AG04450 (cell line): ENCODE measurements around the gene ZNF492. TPM values are rescaled to one million over a fixed set of nuclear protein-coding genes. Genes with fewer than 3 reads are reported as not detected.

Source experiments
- CTCF ChIA-PET: fragments of 300-600, 350-600 bp; formaldehyde crosslinking; extraction: SDS; loops from one replicate; lab custom pipeline; 2022; ENCODE audit warnings: antibody characterized with exemption, inconsistent platforms; lab: Charles Lee
- POLR2A ChIA-PET: fragments of 350-600 bp; formaldehyde crosslinking; extraction: SDS; loops from one replicate; lab custom pipeline; 2021; ENCODE audit warnings: antibody characterized with exemption, inconsistent platforms; lab: Yijun Ruan, JAX
- DNase-seq: peaks from one replicate; pipeline ENCODE4 v3.0.0-alpha.2; 2011; ENCODE audit warnings: low read depth, low spot score
- H3K27ac ChIP-seq: one replicate; pipeline ENCODE4 v1.5.1; 2012; ENCODE audit warnings: low read depth, low read length, control low read depth
- H3K27me3 ChIP-seq: one replicate; pipeline ENCODE4 v1.6.0; 2012; ENCODE audit warnings: low read length; ENCODE audit not compliant: control insufficient read depth, insufficient read depth
- H3K4me3 ChIP-seq: 2 replicates; pipeline ENCODE4 v1.5.1; 2011; ENCODE audit warnings: mild to moderate bottlenecking, low read depth, low read length, control low read depth
- H3K9me3 ChIP-seq: 2 replicates; pipeline ENCODE4 v1.5.1; 2012; ENCODE audit warnings: low read length; ENCODE audit not compliant: control insufficient read depth, insufficient read depth
- polyA plus RNA-seq: library from polyadenylated mRNA; depleted of rRNA; stranded (reverse); fragments of >200 nt; gene quantifications from 2 replicates; pipeline ENCODE4 v1.2.3, GENCODE V29; 2011
- TF ChIP-seq, protein P1 (sequence below): IDR thresholded peaks from 2 replicates; pipeline ENCODE4 v1.5.1; 2011; ENCODE audit warnings: low read depth, low read length, control low read depth, inconsistent platforms

Gene ZNF492
- polyA plus RNA-seq, 1 experiment, result 0.22 TPM

DNA sequence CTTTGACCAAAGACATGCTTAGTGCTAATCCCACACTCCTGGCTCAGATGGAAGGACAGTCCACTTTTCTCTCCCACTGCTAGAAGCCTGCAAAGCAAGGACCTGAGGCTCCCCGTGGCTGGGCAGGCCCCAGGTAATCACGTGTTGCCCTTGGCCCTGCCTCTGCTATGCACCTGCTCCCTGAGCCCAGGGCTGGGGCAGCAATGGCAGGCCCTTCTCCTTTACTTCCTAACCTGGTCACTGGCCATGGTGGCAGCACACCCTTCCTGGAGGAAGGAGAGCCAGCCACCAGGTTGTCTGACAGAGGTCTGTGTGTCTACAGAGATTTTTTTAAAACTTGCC lies 27.9 kb upstream of the ZNF492 start:
- Histone ChIP-seq H3K9me3 (peaks cover 91% of the 10 kb centered on the region), H3K4me3 (no peak overlapping the region), H3K27me3 (no peaks in the 10 kb centered on the region), H3K27ac (no peak overlapping the region)
- TF ChIP-seq, protein P1, sequence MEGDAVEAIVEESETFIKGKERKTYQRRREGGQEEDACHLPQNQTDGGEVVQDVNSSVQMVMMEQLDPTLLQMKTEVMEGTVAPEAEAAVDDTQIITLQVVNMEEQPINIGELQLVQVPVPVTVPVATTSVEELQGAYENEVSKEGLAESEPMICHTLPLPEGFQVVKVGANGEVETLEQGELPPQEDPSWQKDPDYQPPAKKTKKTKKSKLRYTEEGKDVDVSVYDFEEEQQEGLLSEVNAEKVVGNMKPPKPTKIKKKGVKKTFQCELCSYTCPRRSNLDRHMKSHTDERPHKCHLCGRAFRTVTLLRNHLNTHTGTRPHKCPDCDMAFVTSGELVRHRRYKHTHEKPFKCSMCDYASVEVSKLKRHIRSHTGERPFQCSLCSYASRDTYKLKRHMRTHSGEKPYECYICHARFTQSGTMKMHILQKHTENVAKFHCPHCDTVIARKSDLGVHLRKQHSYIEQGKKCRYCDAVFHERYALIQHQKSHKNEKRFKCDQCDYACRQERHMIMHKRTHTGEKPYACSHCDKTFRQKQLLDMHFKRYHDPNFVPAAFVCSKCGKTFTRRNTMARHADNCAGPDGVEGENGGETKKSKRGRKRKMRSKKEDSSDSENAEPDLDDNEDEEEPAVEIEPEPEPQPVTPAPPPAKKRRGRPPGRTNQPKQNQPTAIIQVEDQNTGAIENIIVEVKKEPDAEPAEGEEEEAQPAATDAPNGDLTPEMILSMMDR, result no peak
- ChIA-PET POLR2A (no interaction called here), CTCF (no interaction called here)
- no peak for DNase-seq

DNA sequence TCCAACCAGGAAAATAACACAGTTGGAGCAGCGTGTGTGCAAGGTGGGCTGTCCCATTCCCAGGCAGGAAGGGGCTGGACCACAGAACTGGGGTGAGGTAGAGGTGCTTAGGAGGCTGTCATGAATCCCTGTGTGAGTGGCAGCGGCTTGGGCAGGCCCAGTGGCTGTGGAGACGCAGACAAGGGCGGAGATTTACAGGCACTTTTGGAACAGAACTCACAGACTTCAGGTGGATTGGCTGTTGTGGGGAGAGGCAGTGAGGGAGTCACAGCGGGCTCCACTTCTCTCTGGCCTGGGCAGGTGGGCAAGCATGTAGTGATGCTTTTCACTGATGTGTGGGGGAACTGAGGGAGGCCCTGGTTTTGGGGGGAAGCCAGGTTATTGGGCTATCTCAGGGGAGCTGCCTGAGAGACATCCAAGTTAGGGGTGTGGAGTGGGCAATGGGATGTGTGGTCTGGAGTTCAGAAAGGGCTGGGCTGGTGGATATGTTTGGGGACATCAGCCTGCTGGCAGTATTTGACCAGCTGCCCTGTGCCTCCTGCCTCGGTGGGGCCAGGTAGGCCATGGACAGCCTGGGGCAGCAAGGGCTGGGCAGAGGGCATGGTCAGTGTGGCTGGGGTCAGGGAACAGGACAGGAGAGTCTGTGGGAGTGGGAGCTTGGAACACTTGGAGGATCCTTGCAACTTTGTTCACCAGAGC lies 27.0 kb upstream of the ZNF492 start:
- TF ChIP-seq, protein P1, result no peak
- Histone ChIP-seq H3K27ac (no peak overlapping the region), H3K27me3 (no peaks in the 10 kb centered on the region), H3K9me3 (peaks cover 82% of the 10 kb centered on the region), H3K4me3 (no peak overlapping the region)
- DNase-seq, result no peak
- ChIA-PET CTCF (no interaction called here), POLR2A (no interaction called here)

DNA sequence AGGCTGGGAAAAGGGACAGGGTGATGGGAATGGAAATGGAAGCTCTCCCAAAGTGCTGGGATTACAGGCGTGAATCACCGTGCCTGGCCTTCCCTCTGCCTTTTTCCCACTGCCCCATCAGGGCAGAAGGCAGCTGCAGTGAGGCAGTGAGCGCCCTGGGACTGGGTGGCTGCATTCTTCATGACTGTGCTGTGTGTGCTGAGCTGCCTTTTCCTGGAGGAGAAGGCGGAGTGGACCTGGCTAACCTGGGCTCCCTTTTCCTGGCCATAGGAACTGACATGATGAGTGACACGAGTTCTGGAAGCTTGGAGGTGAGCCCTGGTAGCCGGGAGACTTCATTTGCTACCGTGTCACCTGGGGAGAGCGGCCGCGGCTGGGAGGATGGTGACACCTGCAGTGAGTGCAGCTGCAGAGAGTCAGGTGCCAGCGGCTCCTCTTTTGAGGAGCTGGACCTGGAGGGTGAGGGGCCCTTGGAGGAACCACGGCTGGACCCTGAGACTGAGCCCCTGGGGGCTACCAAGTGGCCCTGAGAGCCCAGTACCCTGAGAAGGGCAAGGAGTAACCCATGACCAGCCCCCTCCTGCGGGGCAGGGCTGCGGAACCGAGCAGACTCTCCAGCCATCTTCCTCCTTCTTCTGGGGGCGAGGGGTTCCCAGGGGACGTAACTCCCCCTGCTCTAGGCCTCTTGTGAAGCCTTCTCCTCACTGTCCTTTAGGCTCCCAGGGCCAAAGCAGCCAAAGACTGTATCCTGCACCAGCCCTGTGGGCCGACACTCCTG lies 26.3 kb upstream of the ZNF492 start:
- peaks cover 81% of the 10 kb centered on the region for H3K9me3 ChIP-seq
- no peak for DNase-seq
- H3K27me3 ChIP-seq, result no peaks in the 10 kb centered on the region
- no peak overlapping the region for H3K27ac ChIP-seq
- POLR2A ChIA-PET, result no interaction called here
- CTCF ChIA-PET, result no interaction called here
- TF ChIP-seq, protein P1, result no peak
- H3K4me3 ChIP-seq, result no peak overlapping the region

DNA sequence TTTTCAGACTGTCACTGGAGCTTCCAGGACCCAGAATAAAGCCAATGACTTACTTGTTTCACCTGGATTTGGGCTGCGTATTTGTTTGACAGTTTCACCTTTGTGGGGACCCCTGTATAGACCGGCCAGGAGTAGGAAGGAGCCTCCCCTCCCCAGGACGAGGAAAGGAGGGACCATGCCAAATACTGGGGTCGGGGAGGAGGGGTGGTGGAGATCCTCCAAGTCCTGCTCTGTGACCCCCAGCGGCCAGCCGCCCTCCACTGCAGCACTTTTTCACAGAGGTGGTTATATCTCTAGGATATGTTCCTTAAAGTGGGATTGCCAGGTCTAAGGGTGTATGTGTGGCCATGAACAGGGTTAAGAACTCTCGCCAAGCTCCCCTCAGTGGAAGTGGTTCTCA lies 25.7 kb upstream of the ZNF492 start:
- no peak for DNase-seq
- Histone ChIP-seq H3K4me3 (no peak overlapping the region), H3K27ac (no peak overlapping the region), H3K9me3 (peaks cover 75% of the 10 kb centered on the region), H3K27me3 (no peaks in the 10 kb centered on the region)
- CTCF ChIA-PET, result no interaction called here
- TF ChIP-seq, protein P1, result no peak
- POLR2A ChIA-PET, result no interaction called here

DNA sequence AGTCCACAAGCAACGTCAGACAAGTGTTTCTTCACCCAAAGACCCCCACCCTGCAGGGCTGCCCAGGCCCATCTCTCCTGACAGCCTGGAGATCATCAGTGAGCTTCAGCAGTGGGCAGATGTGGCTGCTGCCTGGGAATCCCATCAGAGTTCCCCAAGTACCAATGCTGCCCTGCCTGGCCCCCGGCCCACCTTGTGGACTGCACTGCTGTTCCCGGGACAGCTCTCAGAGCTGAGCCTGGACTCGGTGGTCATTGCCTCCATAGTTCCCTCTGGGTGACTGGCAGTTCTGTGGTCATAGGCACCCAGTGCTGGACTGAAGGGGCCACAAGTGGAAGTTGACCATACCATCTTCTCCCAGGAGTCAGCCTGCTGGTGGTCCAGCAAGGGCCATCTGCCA lies 24.5 kb upstream of the ZNF492 start:
- DNase-seq, result no peak
- H3K27me3 ChIP-seq, result no peaks in the 10 kb centered on the region
- H3K4me3 ChIP-seq, result no peak overlapping the region
- H3K27ac ChIP-seq, result no peak overlapping the region
- peaks cover 64% of the 10 kb centered on the region for H3K9me3 ChIP-seq
- ChIA-PET POLR2A (no interaction called here), CTCF (no interaction called here)
- TF ChIP-seq, protein P1, result no peak
